ENCODE data around the gene TRIM41. TPM values are rescaled to one million over a fixed set of nuclear protein-coding genes. Genes with fewer than 3 reads are reported as not detected.
"Not testable (repeated sequence)": the region's sequence is repeated elsewhere in the genome, so short reads cannot be mapped to it uniquely, and the experiment has no call there.

Gene TRIM41
- total and polyA plus RNA-seq, 9 of the 15 experiments (the other 6 are each of a cell fraction or from before 2014, with no cell fraction given) = 1.8 to 47.6 (median 20.9) TPM

- H3K9me1 ChIP-seq (ENCODE audit: control insufficient read depth, insufficient read depth, low read length); H3K36me3 ChIP-seq (ENCODE audit: control insufficient read depth, insufficient read depth, low read length); BruUV-seq (replicated peaks); H3K27me3 ChIP-seq (ENCODE audit: control insufficient read depth in 2 of 2, insufficient read depth in 2 of 2, low read length in 2 of 2); in situ Hi-C loops (cut with MboI); H3K4me2 ChIP-seq (ENCODE audit: insufficient read depth, low read length); FAIRE-seq; H3K4me3 ChIP-seq; H3K27ac ChIP-seq (ENCODE audit: extremely low read depth, low read depth, low read length); CTCF ChIA-PET (ENCODE audit: low intra/inter-chr PET ratio); H4K20me1 ChIP-seq (replicated peaks; ENCODE audit: control insufficient read depth, insufficient read depth, low read length); intact Hi-C loops (cut with micrococcal nuclease); DNase-seq (ENCODE audit: extremely low read depth in 1 of 4, low spot score in 3 of 4); H3K9ac ChIP-seq (ENCODE audit: insufficient read depth in 1 of 2, low read depth in 2 of 2, low read length in 2 of 2); H3K9me3 ChIP-seq (replicated peaks; ENCODE audit: control insufficient read depth, insufficient read depth, low read depth, low read length); ATAC-seq; H2AFZ ChIP-seq (ENCODE audit: low read depth, low read length); H3K79me2 ChIP-seq (ENCODE audit: control insufficient read depth, insufficient read depth, low read length): not testable (repeated sequence)
- WGBS (ENCODE audit: insufficient coverage, low coverage, missing lambda C conversion rate) = 47% methylated on average over 11 of the region's 11 CpGs
- POLR2A ChIA-PET = interaction anchor here (1.1 to 1.5 kb wide), 2 partner anchors 10 to 26 kb away, joined by 4 read pairs; no protein-coding TSS in a partner anchor
- peaks cover 13 to 23% of the 10 kb centered on the region in 2 experiments; a peak in 4 of 5 replicates for H3K4me1 ChIP-seq (replicated peaks in 1 of 2; ENCODE audit: control insufficient read depth in 2 of 2, insufficient read depth in 2 of 2, low read length in 2 of 2)
- TF ChIP-seq KDM1A (IDR thresholded peaks at IDR 0.05) = peak; percentile 12 to 13; a peak in 2 of 4 replicates
These were observed 12.9 kb upstream of the TRIM41 start for GRCh38 chr5:181210148-181210547.

DNA sequence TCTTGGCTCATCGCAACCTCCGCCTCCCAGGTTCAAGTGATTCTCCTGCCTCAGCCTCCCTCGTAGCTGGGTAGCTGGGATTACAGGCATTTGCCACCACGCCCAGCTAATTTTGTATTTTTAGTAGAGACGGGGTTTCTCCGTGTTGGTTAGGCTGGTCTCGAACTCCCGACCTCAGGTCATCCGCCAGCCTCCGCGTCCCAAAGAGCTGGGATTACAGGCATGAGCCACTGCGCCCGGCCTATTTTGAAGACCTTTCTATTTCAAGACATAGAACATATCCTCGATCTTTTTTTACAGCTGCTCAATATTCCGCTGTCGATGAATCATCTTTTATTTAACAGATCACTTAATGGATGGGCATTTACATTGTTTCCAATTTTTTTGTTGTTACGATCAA, 12.4 kb upstream of the TRIM41 start:
- H2AFZ ChIP-seq (ENCODE audit: low read depth, low read length); ATAC-seq; CTCF ChIA-PET (ENCODE audit: low intra/inter-chr PET ratio); H3K9ac ChIP-seq (ENCODE audit: insufficient read depth in 1 of 2, low read depth in 2 of 2, low read length in 2 of 2); FAIRE-seq; BruUV-seq (replicated peaks); in situ Hi-C loops (cut with MboI); DNase-seq (ENCODE audit: extremely low read depth in 1 of 4, low spot score in 3 of 4); H3K4me2 ChIP-seq (ENCODE audit: insufficient read depth, low read length); H3K36me3 ChIP-seq (ENCODE audit: control insufficient read depth, insufficient read depth, low read length); H3K9me3 ChIP-seq (replicated peaks; ENCODE audit: control insufficient read depth, insufficient read depth, low read depth, low read length); H3K27me3 ChIP-seq (ENCODE audit: control insufficient read depth in 2 of 2, insufficient read depth in 2 of 2, low read length in 2 of 2); H4K20me1 ChIP-seq (replicated peaks; ENCODE audit: control insufficient read depth, insufficient read depth, low read length); H3K9me1 ChIP-seq (ENCODE audit: control insufficient read depth, insufficient read depth, low read length); intact Hi-C loops (cut with micrococcal nuclease); H3K4me3 ChIP-seq; H3K79me2 ChIP-seq (ENCODE audit: control insufficient read depth, insufficient read depth, low read length); H3K27ac ChIP-seq (ENCODE audit: extremely low read depth, low read depth, low read length); TF ChIP-seq NR2C1 (IDR thresholded peaks at IDR 0.05): not testable (repeated sequence)
- peaks cover 8 to 20% of the 10 kb centered on the region in 2 experiments; a peak in 4 of 5 replicates for H3K4me1 ChIP-seq (replicated peaks in 1 of 2; ENCODE audit: control insufficient read depth in 2 of 2, insufficient read depth in 2 of 2, low read length in 2 of 2)
- POLR2A ChIA-PET = interaction anchor here (1.1 to 1.5 kb wide), 2 partner anchors 11 to 26 kb away, joined by 4 read pairs; no protein-coding TSS in a partner anchor
- WGBS (ENCODE audit: insufficient coverage, low coverage, missing lambda C conversion rate) = 51% methylated on average over 17 of the region's 17 CpGs
- TF ChIP-seq ZSCAN29 (IDR thresholded peaks at IDR 0.05) (0 out of 2 replicates have a peak, but pooled peaks have one; percentile 44), GTF3C2 (IDR thresholded peaks at IDR 0.05; ENCODE audit: borderline replicate concordance, extremely low read depth, insufficient read length) (peak; percentile 19), EHMT2 (IDR thresholded peaks at IDR 0.05) (0 out of 2 replicates have a peak, but pooled peaks have one; percentile 16), TBP (optimal IDR thresholded peaks at IDR 0.05; ENCODE audit: low read depth, low read length) (peak; percentile 85), POLR3A (IDR thresholded peaks at IDR 0.05; ENCODE audit: borderline replicate concordance, extremely low read depth, insufficient read depth, insufficient read length) (peak; percentile 56), ADNP (tag; IDR thresholded peaks at IDR 0.05) (0 out of 2 replicates have a peak, but pooled peaks have one; percentile 46), NR2C1 (tag; IDR thresholded peaks at IDR 0.05) (0 out of 2 replicates have a peak, but pooled peaks have one; percentile 26)
- TF ChIP-seq, protein P1, sequence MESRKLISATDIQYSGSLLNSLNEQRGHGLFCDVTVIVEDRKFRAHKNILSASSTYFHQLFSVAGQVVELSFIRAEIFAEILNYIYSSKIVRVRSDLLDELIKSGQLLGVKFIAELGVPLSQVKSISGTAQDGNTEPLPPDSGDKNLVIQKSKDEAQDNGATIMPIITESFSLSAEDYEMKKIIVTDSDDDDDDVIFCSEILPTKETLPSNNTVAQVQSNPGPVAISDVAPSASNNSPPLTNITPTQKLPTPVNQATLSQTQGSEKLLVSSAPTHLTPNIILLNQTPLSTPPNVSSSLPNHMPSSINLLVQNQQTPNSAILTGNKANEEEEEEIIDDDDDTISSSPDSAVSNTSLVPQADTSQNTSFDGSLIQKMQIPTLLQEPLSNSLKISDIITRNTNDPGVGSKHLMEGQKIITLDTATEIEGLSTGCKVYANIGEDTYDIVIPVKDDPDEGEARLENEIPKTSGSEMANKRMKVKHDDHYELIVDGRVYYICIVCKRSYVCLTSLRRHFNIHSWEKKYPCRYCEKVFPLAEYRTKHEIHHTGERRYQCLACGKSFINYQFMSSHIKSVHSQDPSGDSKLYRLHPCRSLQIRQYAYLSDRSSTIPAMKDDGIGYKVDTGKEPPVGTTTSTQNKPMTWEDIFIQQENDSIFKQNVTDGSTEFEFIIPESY (CRISPR knock-in tag; IDR thresholded peaks at IDR 0.05) = peak; percentile 97

Data from K562 (cell line).